Activated T-cell treated with anti-CD3 and anti-CD28 coated beads, Interleukin-2, amount 50 U/mL, for 4 hours (primary cell): ENCODE measurements around the gene GRIA4. TPM values are rescaled to one million over a fixed set of nuclear protein-coding genes. Genes with fewer than 3 reads are reported as not detected.
"Not testable (repeated sequence)": the region's sequence is repeated elsewhere in the genome, so short reads cannot be mapped to it uniquely, and the experiment has no call there.

Experiments used
- ATAC-seq, 2 donors: fragments of 200-7000 bp; cut with Tn5 transposase; one replicate each; pipeline ENCODE4 v1.10.0; 2021
- DNase-seq: peaks from one replicate; pipeline ENCODE4 v3.0.0-alpha.2; 2020
- H3K27me3 Mint-ChIP-seq: one replicate; pipeline ENCODE4 v1.8.0; 2021; ENCODE audit warnings: low read depth, mixed read lengths
- H3K36me3 Mint-ChIP-seq: one replicate; pipeline ENCODE4 v1.8.0; 2022; ENCODE audit warnings: mixed read lengths; ENCODE audit not compliant: insufficient read depth
- H3K4me1 Mint-ChIP-seq: one replicate; pipeline ENCODE4 v1.8.0; 2021; ENCODE audit warnings: low read depth, mixed read lengths
- H3K4me3 Mint-ChIP-seq: one replicate; pipeline ENCODE4 v1.8.0; 2021; ENCODE audit warnings: mild to moderate bottlenecking, moderate library complexity, mixed read lengths
- H3K9me3 Mint-ChIP-seq: one replicate; pipeline ENCODE4 v1.8.0; 2021; ENCODE audit warnings: mixed read lengths
- total RNA-seq, 3 donors: library from RNA; stranded (reverse); gene quantifications; one replicate each; pipeline ENCODE4 v1.2.1, GENCODE V29; 2021

GRIA4 gene
- total RNA-seq, 3 donors from 2014 or later, result not detected

DNA sequence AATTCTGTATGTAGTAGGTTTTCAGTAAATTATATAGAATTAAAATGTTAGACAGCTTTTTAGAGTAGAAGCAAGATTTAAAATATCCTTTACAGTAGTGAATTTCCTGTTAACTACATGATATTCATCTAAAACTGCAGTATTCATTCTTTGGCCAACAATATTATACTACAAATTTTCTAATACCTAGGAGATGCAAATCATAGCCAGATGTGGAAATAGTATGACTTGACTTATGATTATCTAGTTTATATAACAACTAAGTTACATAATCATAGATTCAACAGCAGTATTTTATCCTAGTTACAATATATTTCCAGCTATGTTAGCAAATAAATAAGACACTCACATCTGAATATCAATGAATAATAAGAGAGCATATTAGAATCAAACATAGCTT lies 249.0 kb downstream of the GRIA4 start:
- H3K4me3 Mint-ChIP-seq, result no peak overlapping the region
- ATAC-seq, result no peak
- H3K27me3 Mint-ChIP-seq, result peaks cover 5% of the 10 kb centered on the region
- no peak for DNase-seq
- no peaks in the 10 kb centered on the region for H3K36me3 Mint-ChIP-seq
- H3K9me3 Mint-ChIP-seq, result no peaks in the 10 kb centered on the region
- no peaks in the 10 kb centered on the region for H3K4me1 Mint-ChIP-seq

DNA sequence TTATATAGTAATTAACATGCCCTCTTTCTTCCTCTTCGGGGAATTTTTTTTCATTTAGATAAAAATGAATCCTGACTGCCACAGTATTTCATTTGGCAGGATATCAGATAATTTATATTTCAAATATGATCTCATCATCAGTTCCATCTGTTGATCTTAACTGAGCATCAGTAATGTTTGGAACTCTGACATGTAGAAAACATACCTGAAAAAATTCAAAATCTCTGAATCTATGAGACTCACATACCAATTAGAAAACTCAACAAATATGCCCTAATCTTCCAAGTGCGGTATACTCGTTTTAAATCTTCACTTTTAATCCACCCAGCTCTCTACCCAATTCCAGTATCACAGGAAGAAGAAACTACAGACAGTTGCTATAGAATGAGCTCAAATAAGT lies 250.2 kb downstream of the GRIA4 start:
- ATAC-seq (no peak), DNase-seq (no peak)
- Mint-ChIP-seq H3K27me3 (peaks cover 3% of the 10 kb centered on the region), H3K36me3 (no peaks in the 10 kb centered on the region), H3K9me3 (no peaks in the 10 kb centered on the region), H3K4me1 (no peaks in the 10 kb centered on the region), H3K4me3 (no peak overlapping the region)

DNA sequence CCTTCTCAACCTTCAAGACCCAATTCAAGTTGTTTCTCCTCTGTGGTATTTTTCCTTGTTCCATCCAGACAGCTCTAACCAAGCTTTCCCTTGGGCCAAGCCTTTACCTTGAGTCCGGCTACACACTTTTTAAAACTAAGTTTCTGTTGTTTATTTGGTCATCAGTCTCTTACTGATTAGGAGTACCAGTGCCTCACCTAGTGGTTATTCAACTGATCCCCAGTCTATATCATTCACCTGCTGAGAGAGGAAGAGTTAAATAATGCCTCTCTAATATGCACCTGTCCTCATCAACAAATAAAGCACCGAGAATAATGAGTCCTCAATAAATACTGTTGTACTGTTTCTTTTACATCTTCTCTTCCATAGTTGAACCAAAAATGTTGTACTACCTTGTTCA lies 251.4 kb downstream of the GRIA4 start:
- Mint-ChIP-seq H3K27me3 (peaks cover 3% of the 10 kb centered on the region), H3K4me3 (no peak overlapping the region), H3K36me3 (no peaks in the 10 kb centered on the region), H3K9me3 (no peaks in the 10 kb centered on the region), H3K4me1 (no peaks in the 10 kb centered on the region)
- no peak for DNase-seq
- no peak for ATAC-seq

DNA sequence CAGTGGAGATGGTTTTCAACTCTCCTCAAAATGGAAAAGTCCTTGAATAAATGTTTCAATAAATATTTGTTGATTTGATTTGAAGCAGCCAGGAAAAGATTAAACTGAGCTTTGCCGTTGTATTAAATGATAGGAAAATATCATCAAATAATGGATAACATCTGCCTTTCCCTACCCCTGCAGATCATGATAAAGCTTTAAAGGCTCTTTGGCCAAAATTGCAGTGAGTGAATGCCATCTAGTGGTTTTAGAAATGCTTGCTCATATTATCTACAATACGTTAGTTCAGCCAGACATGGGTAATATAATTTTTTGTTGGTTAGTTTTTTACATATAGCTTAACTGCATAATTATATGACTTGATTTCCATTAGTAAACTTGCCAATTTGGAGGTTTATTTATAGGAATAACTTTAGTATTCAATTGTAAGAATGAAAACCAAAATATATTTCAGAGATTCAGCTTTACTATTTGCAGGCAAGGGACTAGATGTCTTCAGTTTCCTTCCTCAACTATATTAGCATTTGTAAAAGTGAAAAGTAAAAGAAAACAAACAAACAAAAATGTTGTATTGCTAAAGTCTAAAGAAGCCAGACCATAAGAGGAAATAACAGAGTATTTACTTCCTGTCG lies 253.0 kb downstream of the GRIA4 start:
- Mint-ChIP-seq H3K36me3 (no peaks in the 10 kb centered on the region), H3K4me3 (no peak overlapping the region), H3K27me3 (peaks cover 2% of the 10 kb centered on the region), H3K4me1 (no peaks in the 10 kb centered on the region), H3K9me3 (no peaks in the 10 kb centered on the region)
- no peak for ATAC-seq
- no peak for DNase-seq

DNA sequence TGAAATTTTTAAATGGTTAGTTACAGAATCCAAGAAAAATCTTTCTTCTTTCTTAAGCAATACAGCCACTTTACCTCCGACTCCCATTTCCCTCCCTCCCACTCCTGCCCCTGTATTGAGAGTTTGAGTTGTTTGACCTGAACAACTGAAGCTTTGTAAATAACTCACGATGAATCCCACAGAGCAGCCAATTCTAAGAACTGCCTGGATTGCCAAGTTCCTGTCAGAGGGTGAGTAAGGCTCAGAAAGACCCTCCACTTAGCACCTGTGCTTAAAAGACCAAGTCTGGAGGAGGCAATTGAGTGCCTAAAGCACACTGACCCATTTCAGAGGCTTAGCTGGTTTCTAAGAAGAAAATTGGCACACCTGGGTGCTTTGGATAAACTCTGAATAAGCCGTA lies 253.7 kb downstream of the GRIA4 start:
- H3K9me3 Mint-ChIP-seq, result no peaks in the 10 kb centered on the region
- no peak for DNase-seq
- no peaks in the 10 kb centered on the region for H3K4me1 Mint-ChIP-seq
- H3K4me3 Mint-ChIP-seq, result no peak overlapping the region
- ATAC-seq, result no peak
- no peaks in the 10 kb centered on the region for H3K36me3 Mint-ChIP-seq
- peaks cover 2% of the 10 kb centered on the region for H3K27me3 Mint-ChIP-seq

DNA sequence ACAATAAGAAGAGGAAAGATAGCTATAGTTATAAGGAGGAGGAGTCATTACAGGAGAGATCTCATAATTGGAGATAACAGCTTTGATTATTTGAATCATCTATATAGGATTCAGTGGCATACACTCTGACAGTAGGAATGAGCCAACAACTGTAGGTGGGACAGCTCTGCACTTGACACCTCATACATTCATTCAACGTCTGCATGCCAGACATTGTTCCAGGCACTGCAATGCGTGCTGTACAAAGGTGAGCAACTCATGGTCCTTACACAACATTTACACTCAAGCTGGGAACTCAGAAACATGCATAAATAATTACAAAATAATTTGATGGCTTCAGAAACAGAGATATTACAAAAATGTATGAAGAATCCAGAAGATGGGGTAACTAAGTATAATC lies 257.9 kb downstream of the GRIA4 start:
- ATAC-seq (no peak), DNase-seq (no peak)
- no peak overlapping the region for H3K4me3 Mint-ChIP-seq
- H3K36me3 Mint-ChIP-seq, result no peaks in the 10 kb centered on the region
- no peaks in the 10 kb centered on the region for H3K4me1 Mint-ChIP-seq
- H3K9me3 Mint-ChIP-seq, result no peaks in the 10 kb centered on the region
- H3K27me3 Mint-ChIP-seq, result peaks cover 2% of the 10 kb centered on the region

DNA sequence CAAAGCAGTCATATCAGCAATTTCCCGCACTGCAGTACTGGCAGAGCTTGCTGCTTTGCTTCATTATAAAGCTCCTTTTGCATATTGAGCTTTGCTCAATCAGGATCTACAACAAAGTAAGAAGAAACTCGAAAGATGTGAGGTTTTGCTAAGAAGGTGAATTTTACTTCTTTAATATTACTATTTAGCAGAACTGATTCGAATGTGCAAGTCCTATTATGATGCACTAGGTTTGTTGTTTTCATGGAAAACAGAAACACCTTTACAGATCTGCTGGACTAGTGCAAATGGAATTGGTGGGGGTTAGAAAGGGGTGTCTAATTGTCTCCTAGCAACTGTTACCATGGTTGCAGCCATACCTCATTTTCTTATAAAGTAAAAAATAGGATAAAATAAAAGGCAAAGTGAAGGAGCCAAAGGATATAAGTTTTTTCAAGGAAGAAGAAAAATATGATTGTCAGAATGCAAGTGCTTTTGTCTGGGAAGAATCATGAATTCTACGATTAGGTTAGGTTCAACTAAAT lies 259.0 kb downstream of the GRIA4 start:
- no peak for ATAC-seq
- H3K27me3 Mint-ChIP-seq, result peaks cover 2% of the 10 kb centered on the region
- H3K4me3 Mint-ChIP-seq, result no peak overlapping the region
- H3K36me3 Mint-ChIP-seq, result no peaks in the 10 kb centered on the region
- no peaks in the 10 kb centered on the region for H3K9me3 Mint-ChIP-seq
- no peaks in the 10 kb centered on the region for H3K4me1 Mint-ChIP-seq
- no peak for DNase-seq

DNA sequence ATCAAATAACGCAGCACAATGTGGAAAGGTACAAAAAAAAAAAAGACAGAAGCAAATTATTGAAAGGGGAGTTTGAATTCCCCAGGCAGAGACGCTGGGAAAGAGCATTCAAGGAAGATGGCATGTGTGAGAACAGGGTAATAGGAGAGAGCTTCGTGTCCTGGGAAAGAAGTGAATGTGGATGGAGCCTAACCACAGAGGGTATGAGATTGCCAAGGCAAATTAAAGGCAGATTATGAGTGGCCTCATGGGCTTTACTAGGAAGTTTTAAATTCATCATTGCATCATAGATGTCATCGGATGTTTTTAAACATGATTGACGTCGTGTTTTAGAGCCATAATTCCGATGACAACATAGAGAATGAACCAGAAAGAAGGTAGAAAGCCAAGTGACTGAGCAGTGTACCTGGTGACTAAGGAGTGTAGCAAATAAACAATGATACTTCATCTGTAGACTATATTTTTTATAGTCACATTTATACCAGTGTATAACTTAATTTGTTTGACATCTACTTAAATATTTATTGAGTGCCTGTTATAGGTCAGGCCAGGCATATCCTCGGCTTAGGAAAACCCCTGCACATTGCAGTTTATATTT lies 260.7 kb downstream of the GRIA4 start:
- no peak for ATAC-seq

DNA sequence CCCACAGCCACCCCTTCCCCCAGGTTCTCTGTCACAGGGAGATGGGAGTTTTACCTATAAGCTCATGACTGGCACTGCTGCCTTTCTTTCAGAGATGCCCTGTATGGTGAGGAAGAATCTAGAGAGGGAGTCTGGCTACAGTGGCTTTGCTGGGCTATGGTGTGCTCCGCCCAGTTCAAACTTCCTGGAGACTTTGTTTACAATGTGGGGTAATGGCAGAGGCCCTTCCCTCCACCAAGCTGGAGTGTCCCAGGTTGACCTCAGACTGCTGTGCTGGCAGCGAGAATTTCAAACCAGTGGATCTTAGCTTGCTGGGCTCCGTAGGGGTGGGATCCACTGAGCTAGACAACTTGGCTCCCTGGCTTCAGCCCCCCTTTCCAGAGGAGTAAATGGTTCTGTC lies 268.6 kb downstream of the GRIA4 start:
- no peaks in the 10 kb centered on the region for H3K36me3 Mint-ChIP-seq
- ATAC-seq (no peak), DNase-seq (no peak)
- H3K9me3 Mint-ChIP-seq, result peaks cover 4% of the 10 kb centered on the region
- no peak overlapping the region for H3K4me3 Mint-ChIP-seq
- H3K27me3 Mint-ChIP-seq, result peaks cover 4% of the 10 kb centered on the region
- no peaks in the 10 kb centered on the region for H3K4me1 Mint-ChIP-seq

More for the DNA sequence above, 260.7 kb downstream of the GRIA4 start:
- Mint-ChIP-seq H3K36me3 (no peaks in the 10 kb centered on the region), H3K4me3 (no peak overlapping the region), H3K27me3 (peaks cover 2% of the 10 kb centered on the region), H3K4me1 (no peaks in the 10 kb centered on the region), H3K9me3 (no peaks in the 10 kb centered on the region)
- DNase-seq, result no peak

DNA sequence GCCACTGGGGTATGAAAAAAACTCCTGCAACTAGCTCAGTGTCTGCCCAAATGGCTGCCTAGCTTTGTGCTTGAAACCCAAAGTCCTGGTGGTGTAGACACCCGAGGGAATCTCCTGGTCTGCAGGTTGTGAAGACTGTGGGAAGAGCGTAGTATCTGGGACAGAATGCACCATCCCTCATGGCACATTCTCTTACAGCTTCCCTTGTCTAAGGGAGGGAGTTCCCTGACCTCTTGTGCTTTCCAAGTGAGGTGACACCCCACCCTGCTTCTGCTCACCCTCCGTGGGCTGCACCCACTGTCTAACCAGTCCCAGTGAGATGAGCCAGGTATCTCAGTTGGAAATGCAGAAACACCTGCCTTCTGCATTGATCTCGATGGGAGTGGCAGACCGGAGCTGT lies 269.1 kb downstream of the GRIA4 start:
- not testable (repeated sequence) for DNase-seq, H3K4me1 Mint-ChIP-seq, H3K36me3 Mint-ChIP-seq, H3K9me3 Mint-ChIP-seq, ATAC-seq, H3K27me3 Mint-ChIP-seq, H3K4me3 Mint-ChIP-seq

DNA sequence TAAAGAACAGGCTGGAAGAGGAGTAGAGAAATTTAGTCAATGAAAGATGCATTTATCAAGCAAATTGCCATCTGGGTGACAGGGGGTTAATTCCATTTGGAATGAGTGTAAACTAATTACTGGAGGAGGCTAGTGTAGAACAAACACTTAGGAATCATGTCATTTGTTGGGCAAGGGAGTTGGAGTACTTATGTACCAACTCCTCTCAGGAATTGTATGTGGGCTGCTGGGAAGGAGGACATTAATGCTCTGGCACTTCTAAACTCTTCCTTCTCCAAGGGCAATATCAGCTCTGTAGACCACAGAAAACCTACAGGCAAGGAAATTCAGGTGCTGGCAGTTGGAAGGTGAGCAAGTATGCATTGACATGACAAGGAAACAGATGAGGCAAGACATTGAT lies 271.2 kb downstream of the GRIA4 start:
- Mint-ChIP-seq H3K4me1 (no peaks in the 10 kb centered on the region), H3K4me3 (no peak overlapping the region), H3K9me3 (peaks cover 4% of the 10 kb centered on the region), H3K27me3 (peaks cover 4% of the 10 kb centered on the region), H3K36me3 (no peaks in the 10 kb centered on the region)
- DNase-seq (no peak), ATAC-seq (no peak)

DNA sequence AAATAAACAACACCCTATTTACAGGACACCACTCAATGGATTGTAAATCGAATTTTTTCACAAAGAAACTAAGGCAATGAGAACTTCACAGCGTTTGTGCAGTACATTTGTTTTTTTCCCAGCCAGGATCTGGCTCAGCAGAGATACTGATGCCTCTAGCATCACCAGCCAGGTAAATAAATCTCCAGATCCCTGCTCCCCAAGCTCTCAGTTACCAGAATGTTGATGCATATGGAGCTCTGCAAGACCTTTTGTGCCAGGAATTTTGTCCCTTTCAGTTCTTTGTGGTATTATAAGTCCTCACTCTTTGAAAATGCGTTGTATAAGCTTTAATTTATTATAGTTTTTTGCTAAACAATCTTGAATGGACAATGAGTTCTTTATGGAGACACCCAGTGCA lies 274.6 kb downstream of the GRIA4 start:
- DNase-seq, result no peak
- ATAC-seq, result no peak
- H3K36me3 Mint-ChIP-seq, result no peaks in the 10 kb centered on the region
- H3K27me3 Mint-ChIP-seq, result no peaks in the 10 kb centered on the region
- H3K4me1 Mint-ChIP-seq, result no peaks in the 10 kb centered on the region
- H3K4me3 Mint-ChIP-seq, result no peak overlapping the region
- no peaks in the 10 kb centered on the region for H3K9me3 Mint-ChIP-seq

DNA sequence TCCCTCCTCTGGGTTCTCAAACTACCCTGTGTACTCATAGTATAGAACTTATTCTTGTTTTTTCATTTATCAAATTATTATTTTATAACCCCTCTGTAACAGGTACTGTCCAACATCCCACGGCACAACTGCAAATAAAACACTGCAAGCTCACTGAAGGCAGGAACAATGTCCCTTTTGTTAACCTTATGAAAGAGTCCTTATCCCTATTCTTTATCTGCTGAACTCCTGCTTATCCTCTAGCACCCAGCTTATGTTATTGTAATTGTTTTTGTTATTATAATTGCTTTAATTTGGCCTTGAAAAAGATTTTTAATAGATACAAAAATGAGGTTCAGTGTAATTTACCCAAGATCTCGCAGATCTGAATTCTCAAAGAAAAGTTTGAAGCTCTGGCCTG lies 281.8 kb downstream of the GRIA4 start:
- DNase-seq (no peak), ATAC-seq (no peak)
- Mint-ChIP-seq H3K36me3 (no peaks in the 10 kb centered on the region), H3K4me1 (no peaks in the 10 kb centered on the region), H3K27me3 (no peaks in the 10 kb centered on the region), H3K4me3 (no peak overlapping the region), H3K9me3 (no peaks in the 10 kb centered on the region)

DNA sequence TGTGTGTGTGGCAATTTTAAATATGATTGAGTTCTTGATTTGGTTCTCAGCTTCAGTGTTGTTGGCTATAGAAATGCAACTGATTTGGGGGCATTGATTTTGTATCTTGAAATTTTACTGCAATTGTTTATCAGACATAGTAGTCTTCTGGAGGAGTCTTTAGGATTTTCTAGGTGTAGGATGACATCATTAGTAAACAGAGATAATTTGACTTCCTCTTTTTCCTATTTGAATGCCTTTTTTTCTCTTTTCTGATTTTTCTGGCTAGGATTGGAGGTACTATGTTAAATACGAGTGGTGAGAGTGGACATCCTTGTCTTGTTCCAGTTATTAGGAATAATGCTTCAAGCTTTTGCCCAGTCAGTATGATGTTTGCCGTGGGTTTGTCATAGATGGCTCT lies 287.3 kb downstream of the GRIA4 start:
- ATAC-seq, result no peak
- no peak for DNase-seq
- H3K4me1 Mint-ChIP-seq, result no peaks in the 10 kb centered on the region
- no peaks in the 10 kb centered on the region for H3K27me3 Mint-ChIP-seq
- H3K36me3 Mint-ChIP-seq, result no peaks in the 10 kb centered on the region
- H3K9me3 Mint-ChIP-seq, result no peaks in the 10 kb centered on the region
- no peak overlapping the region for H3K4me3 Mint-ChIP-seq

DNA sequence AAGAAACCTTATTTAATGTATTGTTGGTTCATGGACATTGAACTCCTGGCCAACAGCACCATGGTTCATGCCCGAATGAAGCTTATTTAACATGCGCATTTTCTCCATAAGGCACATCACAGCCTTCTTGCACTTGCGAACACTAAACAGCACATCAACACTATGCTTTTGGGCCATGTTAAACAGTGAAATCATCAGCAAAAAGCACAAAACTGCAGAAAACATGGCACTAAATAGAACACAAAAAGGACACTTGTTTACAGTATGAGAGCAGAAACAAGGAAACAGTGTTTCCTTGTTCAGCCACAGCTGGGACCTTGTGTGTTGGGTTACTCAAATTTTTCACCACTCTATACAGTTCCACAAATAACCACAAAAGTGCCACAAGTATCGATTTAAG lies 289.9 kb downstream of the GRIA4 start:
- ATAC-seq, result no peak
- no peaks in the 10 kb centered on the region for H3K4me1 Mint-ChIP-seq
- H3K27me3 Mint-ChIP-seq, result no peaks in the 10 kb centered on the region
- no peaks in the 10 kb centered on the region for H3K9me3 Mint-ChIP-seq
- H3K36me3 Mint-ChIP-seq, result no peaks in the 10 kb centered on the region
- DNase-seq, result no peak
- no peak overlapping the region for H3K4me3 Mint-ChIP-seq
